ENCODE data around the gene CORO1A. TPM values are rescaled to one million over a fixed set of nuclear protein-coding genes. Genes with fewer than 3 reads are reported as not detected.
"Not testable (repeated sequence)": the region's sequence is repeated elsewhere in the genome, so short reads cannot be mapped to it uniquely, and the experiment has no call there.

CORO1A gene
- total RNA-seq, 1 donor from 2014 or later, result 1,802 TPM

GRCh38 chr16:30199608-30200343 lies 16.4 kb downstream of the CORO1A start:
- intact Hi-C loops (cut with micrococcal nuclease), result not testable (repeated sequence)

- intact Hi-C loops (cut with micrococcal nuclease), result not testable (repeated sequence)
These were observed 22.3 kb downstream of the CORO1A start for GRCh38 chr16:30205541-30206236.

GRCh38 chr16:30206252-30206651 lies 22.9 kb downstream of the CORO1A start:
- intact Hi-C loops (cut with micrococcal nuclease), result not testable (repeated sequence)

- intact Hi-C loops (cut with micrococcal nuclease), result not testable (repeated sequence)
These were observed 23.8 kb downstream of the CORO1A start for GRCh38 chr16:30207063-30207704.

GRCh38 chr16:30209032-30209431 lies 25.6 kb downstream of the CORO1A start:
- intact Hi-C loops (cut with micrococcal nuclease), result not testable (repeated sequence)

GRCh38 chr16:30211414-30211813 lies 28.0 kb downstream of the CORO1A start:
- intact Hi-C loops (cut with micrococcal nuclease), result not testable (repeated sequence)

- intact Hi-C loops (cut with micrococcal nuclease), result not testable (repeated sequence)
These were observed 33.7 kb downstream of the CORO1A start for GRCh38 chr16:30217082-30217481.

Other genes starting within 250 kb of the CORO1A start
- gene TMEM219, start 221.5 kb upstream of the CORO1A start, total RNA-seq, result 46.1 and 54.0 TPM in 2 replicates
- gene TAOK2, start 209.7 kb upstream of the CORO1A start, total RNA-seq, result 39.8 and 41.5 TPM in 2 replicates
- gene HIRIP3, start 188.0 kb upstream of the CORO1A start, total RNA-seq, result 35.8 and 36.9 TPM in 2 replicates
- gene INO80E, start 187.4 kb upstream of the CORO1A start, total RNA-seq, result 98.2 and 112 TPM in 2 replicates
- gene DOC2A, start 172.6 kb upstream of the CORO1A start, total RNA-seq, result not detected in 2 replicates
- not detected in 2 replicates for gene C16orf92, start 160.4 kb upstream of the CORO1A start, total RNA-seq
- gene TLCD3B, start 152.3 kb upstream of the CORO1A start, total RNA-seq, result 1.4 and 2.3 TPM in 2 replicates
- 1,204 and 1,207 TPM in 2 replicates for gene ALDOA, start 117.8 kb upstream of the CORO1A start, total RNA-seq
- 147 and 149 TPM in 2 replicates for gene PPP4C, start 107.6 kb upstream of the CORO1A start, total RNA-seq
- gene TBX6, start 91.7 kb upstream of the CORO1A start, total RNA-seq, result 0.54 and 0.68 TPM in 2 replicates
- 49.2 and 51.4 TPM in 2 replicates for gene YPEL3, start 87.4 kb upstream of the CORO1A start, total RNA-seq
- gene GDPD3, start 70.1 kb upstream of the CORO1A start, total RNA-seq, result 7.6 and 11.2 TPM in 2 replicates
- gene MAPK3, start 60.4 kb upstream of the CORO1A start, total RNA-seq, result 65.5 and 68.9 TPM in 2 replicates
- 183 and 188 TPM in 2 replicates for gene BOLA2B, start 10.1 kb downstream of the CORO1A start, total RNA-seq
- gene SLX1A, start 10.3 kb downstream of the CORO1A start, total RNA-seq, result 57.3 and 64.3 TPM in 2 replicates
- gene SULT1A3, start 15.7 kb downstream of the CORO1A start, total RNA-seq, result 29.2 and 31.7 TPM in 2 replicates
- 10.8 and 19.5 TPM in 2 replicates for gene NPIPB13, start 64.9 kb downstream of the CORO1A start, total RNA-seq
- gene CD2BP2, start 171.7 kb downstream of the CORO1A start, total RNA-seq, result 84.1 and 88.8 TPM in 2 replicates
- gene TBC1D10B, start 186.9 kb downstream of the CORO1A start, total RNA-seq, result 71.1 and 72.7 TPM in 2 replicates
- not detected in 2 replicates for gene MYL11, start 191.2 kb downstream of the CORO1A start, total RNA-seq
- gene SEPTIN1, start 199.0 kb downstream of the CORO1A start, total RNA-seq, result 355 and 356 TPM in 2 replicates
- gene ZNF48, start 211.8 kb downstream of the CORO1A start, total RNA-seq, result 17.2 and 18.0 TPM in 2 replicates
- gene ZNF771, start 224.0 kb downstream of the CORO1A start, total RNA-seq, result 4.9 and 5.9 TPM in 2 replicates
- 76.4 and 78.5 TPM in 2 replicates for gene DCTPP1, start 246.4 kb downstream of the CORO1A start, total RNA-seq